HG03103 (cell line): ENCODE results near the gene LRATD1.

ENCODE experiments used
- ATAC-seq: cut with Tn5 transposase; IDR thresholded peaks from one replicate; pipeline ENCODE4 v1.9.1; 2021; ENCODE audit warnings: low read depth; ENCODE audit not compliant: unreplicated experiment

The LRATD1 gene

GRCh38 chr2:14633061-14633460 is 544 bp downstream of the LRATD1 start:
- no peak for ATAC-seq

GRCh38 chr2:14633461-14634181 is 1.1 kb downstream of the LRATD1 start:
- no peak for ATAC-seq

GRCh38 chr2:14634182-14634488 is 1.6 kb downstream of the LRATD1 start:
- no peak for ATAC-seq

GRCh38 chr2:14634489-14635390 is 2.2 kb downstream of the LRATD1 start:
- no peak for ATAC-seq

GRCh38 chr2:14635391-14635871 is 2.9 kb downstream of the LRATD1 start:
- ATAC-seq, result no peak

- no peak for ATAC-seq
Observed at GRCh38 chr2:14638488-14638887, 6.0 kb downstream of the LRATD1 start.

GRCh38 chr2:14641116-14641515 is 8.6 kb downstream of the LRATD1 start:
- no peak for ATAC-seq

GRCh38 chr2:14642499-14642898 is 10.0 kb downstream of the LRATD1 start:
- ATAC-seq, result no peak

GRCh38 chr2:14647714-14648113 is 15.2 kb downstream of the LRATD1 start:
- no peak for ATAC-seq

GRCh38 chr2:14650066-14650465 is 17.5 kb downstream of the LRATD1 start:
- no peak for ATAC-seq

- peak; percentile 85 for ATAC-seq
Observed at GRCh38 chr2:14654835-14655282, 22.3 kb downstream of the LRATD1 start.

GRCh38 chr2:14656146-14656545 is 23.6 kb downstream of the LRATD1 start:
- no peak for ATAC-seq

- ATAC-seq, result no peak
Observed at GRCh38 chr2:14661163-14661562, 28.6 kb downstream of the LRATD1 start.

GRCh38 chr2:14673351-14673875 is 40.9 kb downstream of the LRATD1 start:
- no peak for ATAC-seq

GRCh38 chr2:14675489-14675888 is 43.0 kb downstream of the LRATD1 start:
- ATAC-seq, result no peak

- no peak for ATAC-seq
Observed at GRCh38 chr2:14676371-14676770, 43.9 kb downstream of the LRATD1 start.

- no peak for ATAC-seq
Observed at GRCh38 chr2:14677039-14677438, 44.5 kb downstream of the LRATD1 start.

- ATAC-seq, result no peak
Observed at GRCh38 chr2:14678761-14679160, 46.2 kb downstream of the LRATD1 start.

- ATAC-seq, result no peak
Observed at GRCh38 chr2:14681608-14682007, 49.1 kb downstream of the LRATD1 start.
